Right ventricle myocardium superior (tissue), 1 donor: Measurements from ENCODE around the gene CREB3. TPM values are rescaled to one million over a fixed set of nuclear protein-coding genes. Genes with fewer than 3 reads are reported as not detected.

Experiments
- microRNA-seq: library from miRNA; unstranded; fragments of <30 nt; microRNA quantifications from one replicate; pipeline ENCODE4 v1.2.0, GENCODE V29; 2020
- total RNA-seq: library from RNA; stranded (reverse); fragmentation: NEBNext Ultra II Directional; extraction: Animal tissue kit (Norgen Biotek cat#: 25700); gene quantifications from one replicate; pipeline ENCODE4 v1.2.1, GENCODE V29; 2021
- donor health status: DM: no; HTN: yes; CAD: no; lungs with severe emphysema.

The CREB3 gene
- total RNA-seq, 1 donor from 2014 or later, result 20.3 TPM

Small RNA genes within 50 kb of the gene (microRNA-seq; reads per million reads assigned to microRNA genes)
- gene MIR6852 (not detected), gene MIR6853 (not detected)

Other genes starting within 250 kb of the CREB3 start
- gene RUSC2, start 242.6 kb upstream of the CREB3 start, total RNA-seq, result 25.7 TPM
- 25.0 TPM for gene TESK1, start 127.4 kb upstream of the CREB3 start, total RNA-seq
- 0.59 TPM for gene CD72, start 114.3 kb upstream of the CREB3 start, total RNA-seq
- not detected for gene SIT1, start 81.7 kb upstream of the CREB3 start, total RNA-seq
- 19,155 TPM for gene RMRP, start 74.6 kb upstream of the CREB3 start, total RNA-seq
- gene CCDC107, start 74.4 kb upstream of the CREB3 start, total RNA-seq, result 48.4 TPM
- gene ARHGEF39, start 67.5 kb upstream of the CREB3 start, total RNA-seq, result 0.24 TPM
- not detected for gene CA9, start 58.7 kb upstream of the CREB3 start, total RNA-seq
- 966 TPM for gene TPM2, start 42.7 kb upstream of the CREB3 start, total RNA-seq
- 252 TPM for gene TLN1, start 471 bp upstream of the CREB3 start, total RNA-seq
- 74.6 TPM for gene GBA2, start 16.6 kb downstream of the CREB3 start, total RNA-seq
- gene RGP1, start 16.6 kb downstream of the CREB3 start, total RNA-seq, result 28.5 TPM
- not detected for gene MSMP, start 21.6 kb downstream of the CREB3 start, total RNA-seq
- gene NPR2, start 58.9 kb downstream of the CREB3 start, total RNA-seq, result 24.2 TPM
- 1.8 TPM for gene SPAG8, start 79.6 kb downstream of the CREB3 start, total RNA-seq
- gene HINT2, start 82.4 kb downstream of the CREB3 start, total RNA-seq, result 82.9 TPM
- not detected for gene FAM221B, start 96.1 kb downstream of the CREB3 start, total RNA-seq
- 13.3 TPM for gene TMEM8B, start 96.6 kb downstream of the CREB3 start, total RNA-seq
- gene OR13J1, start 137.7 kb downstream of the CREB3 start, total RNA-seq, result not detected
- gene HRCT1, start 173.5 kb downstream of the CREB3 start, total RNA-seq, result 7.4 TPM
- gene SPAAR, start 176.8 kb downstream of the CREB3 start, total RNA-seq, result 8.3 TPM
- gene OR2S2, start 225.5 kb downstream of the CREB3 start, total RNA-seq, result not detected